Measurements from ENCODE around the gene PIF1.
A peak's percentile ranks its signal among the peaks of the same experiment; 100 is the strongest.

The PIF1 gene

DNA sequence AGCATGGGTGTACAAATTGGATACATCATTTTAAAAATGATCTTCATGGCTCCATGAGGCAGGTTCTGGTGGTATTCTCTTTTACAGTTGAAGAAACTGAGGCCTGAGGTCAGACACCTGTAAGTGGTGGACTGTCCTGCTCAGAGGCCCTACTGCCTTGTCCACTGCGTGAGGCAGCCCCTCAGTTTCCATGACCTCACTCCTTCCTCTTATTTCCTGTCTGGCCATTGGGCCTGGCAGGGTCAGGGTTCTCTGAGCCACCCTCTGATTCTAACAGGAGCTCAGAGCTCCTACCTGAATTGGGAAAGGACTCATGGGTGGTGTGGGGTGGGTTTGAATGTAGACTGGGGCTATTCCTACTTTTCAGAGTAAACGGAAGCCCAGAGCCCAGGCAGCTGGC, 33.8 kb upstream of the PIF1 start:
- no peaks in the 10 kb centered on the region for H3K27me3 ChIP-seq (ENCODE audit: control insufficient read depth in 1 of 2, insufficient read depth in 2 of 2, low read length in 2 of 2)
- no peak overlapping the region for H3K27ac ChIP-seq (ENCODE audit: low read depth, low read length)
- H3K4me1 ChIP-seq (ENCODE audit: control insufficient read depth in 1 of 2, insufficient read depth in 2 of 2, low read length in 2 of 2) = peaks cover 34 to 41% of the 10 kb centered on the region in 2 donors
- H3K9ac ChIP-seq (ENCODE audit: low read depth in 1 of 2, low read length in 2 of 2) = no peak overlapping the region
- H3K9me3 ChIP-seq (ENCODE audit: control insufficient read depth in 1 of 2, low read length in 2 of 2) = no peaks in the 10 kb centered on the region
- H3K4me3 ChIP-seq (ENCODE audit: low read depth in 1 of 2, low read length in 2 of 2) = no peak overlapping the region
- peaks cover 18 to 37% of the 10 kb centered on the region in 2 donors for H3K36me3 ChIP-seq (ENCODE audit: control insufficient read depth in 1 of 2, insufficient read depth in 2 of 2, low read length in 2 of 2)

DNA sequence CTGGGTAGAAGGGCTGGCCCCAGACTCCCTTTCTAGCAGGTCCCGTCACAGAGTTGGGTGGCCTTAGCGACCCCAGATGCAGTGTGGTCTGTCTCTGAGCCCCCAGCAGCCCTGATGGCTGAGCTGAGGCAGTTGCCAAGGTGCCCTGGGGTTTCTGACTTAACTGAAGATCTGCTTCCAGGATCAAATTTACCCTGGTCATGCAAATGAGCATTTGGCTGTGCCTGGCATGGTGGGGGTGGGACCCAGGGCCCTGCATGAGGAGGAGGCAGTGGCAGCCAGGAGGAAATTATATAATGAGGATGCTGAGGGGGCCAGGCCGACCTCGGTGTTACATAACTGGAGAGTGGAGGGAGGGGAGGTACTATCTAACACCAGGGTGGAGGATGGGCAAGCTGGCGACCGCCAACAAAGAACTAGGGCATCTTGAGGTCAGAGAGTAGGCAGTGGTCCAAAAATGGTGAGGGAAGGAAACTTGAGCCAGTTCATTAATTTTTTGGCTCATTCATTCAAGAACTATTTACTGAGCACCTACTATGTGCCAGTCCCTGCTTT, 32.7 kb upstream of the PIF1 start:
- Histone ChIP-seq H3K9me3 (ENCODE audit: control insufficient read depth in 1 of 2, low read length in 2 of 2) (no peaks in the 10 kb centered on the region), H3K9ac (ENCODE audit: low read depth in 1 of 2, low read length in 2 of 2) (no peak overlapping the region), H3K4me3 (ENCODE audit: low read depth in 1 of 2, low read length in 2 of 2) (no peak overlapping the region), H3K36me3 (ENCODE audit: control insufficient read depth in 1 of 2, insufficient read depth in 2 of 2, low read length in 2 of 2) (peaks cover 18 to 39% of the 10 kb centered on the region in 2 donors), H3K27me3 (ENCODE audit: control insufficient read depth in 1 of 2, insufficient read depth in 2 of 2, low read length in 2 of 2) (no peaks in the 10 kb centered on the region), H3K4me1 (ENCODE audit: control insufficient read depth in 1 of 2, insufficient read depth in 2 of 2, low read length in 2 of 2) (peaks cover 34 to 47% of the 10 kb centered on the region in 2 donors), H3K27ac (ENCODE audit: low read depth, low read length) (no peak overlapping the region)

GRCh38 chr15:64857421-64857820, 32.0 kb upstream of the PIF1 start:
- Histone ChIP-seq H3K9me3 (ENCODE audit: control insufficient read depth in 1 of 2, low read length in 2 of 2) (no peaks in the 10 kb centered on the region), H3K27me3 (ENCODE audit: control insufficient read depth in 1 of 2, insufficient read depth in 2 of 2, low read length in 2 of 2) (no peaks in the 10 kb centered on the region), H3K9ac (ENCODE audit: low read depth in 1 of 2, low read length in 2 of 2) (no peak overlapping the region), H3K27ac (ENCODE audit: low read depth, low read length) (peak overlapping the region; percentile 57), H3K4me1 (ENCODE audit: control insufficient read depth in 1 of 2, insufficient read depth in 2 of 2, low read length in 2 of 2) (peaks cover 35 to 47% of the 10 kb centered on the region in 2 donors), H3K4me3 (ENCODE audit: low read depth in 1 of 2, low read length in 2 of 2) (no peak overlapping the region), H3K36me3 (ENCODE audit: control insufficient read depth in 1 of 2, insufficient read depth in 2 of 2, low read length in 2 of 2) (peaks cover 18 to 39% of the 10 kb centered on the region in 2 donors)

DNA sequence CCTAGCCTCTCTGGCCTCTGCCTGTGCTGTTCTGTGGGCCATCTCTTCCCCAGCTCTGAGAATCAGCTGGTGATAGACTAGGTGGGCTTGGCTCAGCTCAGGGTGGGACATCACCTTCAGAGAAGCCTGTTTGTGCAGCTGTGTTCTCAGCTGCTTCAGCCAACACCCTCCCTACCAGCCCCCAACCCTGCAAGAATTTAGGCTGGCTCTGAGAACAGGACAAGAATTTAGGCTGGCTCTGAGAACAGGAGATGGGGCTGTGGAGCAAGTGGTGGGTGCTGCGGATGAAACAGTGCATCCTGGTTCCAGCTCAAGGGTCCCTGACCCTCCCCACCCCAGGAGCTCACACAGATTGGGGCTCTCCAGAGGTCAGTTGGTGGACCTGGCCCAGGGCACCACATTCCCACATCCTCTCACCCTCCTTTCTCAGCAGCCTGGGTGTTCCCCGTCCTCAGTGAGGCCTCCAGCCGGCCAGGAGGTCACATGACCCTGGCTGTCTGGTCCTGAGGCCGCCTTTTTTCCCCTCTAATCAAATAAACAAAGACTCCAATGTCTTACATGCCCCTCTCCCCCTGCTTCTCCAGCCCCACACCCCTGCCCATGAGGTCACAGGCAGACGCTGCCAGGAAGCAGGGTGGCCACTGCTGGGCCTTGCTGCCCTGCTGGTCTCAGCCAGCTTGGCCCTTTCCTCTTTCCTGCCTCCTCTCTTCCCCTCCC, 31.1 kb upstream of the PIF1 start:
- H3K27me3 ChIP-seq (ENCODE audit: control insufficient read depth in 1 of 2, insufficient read depth in 2 of 2, low read length in 2 of 2) = no peaks in the 10 kb centered on the region
- no peaks in the 10 kb centered on the region for H3K9me3 ChIP-seq (ENCODE audit: control insufficient read depth in 1 of 2, low read length in 2 of 2)
- H3K9ac ChIP-seq (ENCODE audit: low read depth in 1 of 2, low read length in 2 of 2) = peak overlapping the region in 1 of 2 donors; percentile 6
- H3K4me1 ChIP-seq (ENCODE audit: control insufficient read depth in 1 of 2, insufficient read depth in 2 of 2, low read length in 2 of 2) = peaks cover 42 to 51% of the 10 kb centered on the region in 2 donors
- H3K27ac ChIP-seq (ENCODE audit: low read depth, low read length) = peak overlapping the region; percentile 57
- H3K4me3 ChIP-seq (ENCODE audit: low read depth in 1 of 2, low read length in 2 of 2) = no peak overlapping the region
- H3K36me3 ChIP-seq (ENCODE audit: control insufficient read depth in 1 of 2, insufficient read depth in 2 of 2, low read length in 2 of 2) = peaks cover 15 to 34% of the 10 kb centered on the region in 2 donors

DNA sequence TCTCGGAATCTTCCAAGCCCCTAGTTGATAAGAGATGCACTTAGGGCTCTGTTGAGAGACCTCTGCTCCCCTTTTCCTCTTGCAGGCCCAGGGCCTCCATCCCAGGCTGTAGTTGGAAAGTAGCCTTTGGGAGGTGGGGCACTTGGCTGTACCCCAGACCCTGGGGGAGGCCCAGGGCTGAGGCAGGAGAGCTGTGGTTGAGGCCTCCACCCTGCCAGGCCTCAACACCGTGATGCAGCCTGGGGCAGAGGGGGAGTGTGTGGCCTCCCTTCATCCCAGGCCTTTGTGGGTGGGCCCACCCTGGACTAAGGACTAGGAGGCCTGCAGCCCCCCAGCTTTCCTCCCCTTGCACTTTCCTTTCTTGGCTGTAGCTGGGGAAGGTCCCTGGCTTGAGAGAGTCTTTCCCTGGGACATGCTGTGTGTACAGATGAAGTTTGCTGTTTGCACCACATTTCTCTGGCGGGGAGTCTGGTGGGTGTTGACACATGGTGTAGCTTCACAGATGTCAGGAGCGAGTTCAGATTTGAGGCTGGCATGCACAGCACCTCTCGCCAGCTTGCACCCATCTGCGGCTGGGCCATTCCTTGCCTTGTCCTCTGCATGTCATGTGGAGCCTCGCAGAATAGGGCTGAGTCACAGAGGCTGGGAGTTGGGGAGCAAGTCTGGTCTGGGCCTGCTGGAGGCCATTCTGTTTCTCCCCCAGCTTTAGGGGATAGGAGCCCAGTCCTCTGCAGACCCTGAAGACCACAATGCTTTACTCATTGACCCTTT, 29.9 kb upstream of the PIF1 start:
- no peaks in the 10 kb centered on the region for H3K27me3 ChIP-seq (ENCODE audit: control insufficient read depth in 1 of 2, insufficient read depth in 2 of 2, low read length in 2 of 2)
- peaks cover 12 to 25% of the 10 kb centered on the region in 2 donors for H3K36me3 ChIP-seq (ENCODE audit: control insufficient read depth in 1 of 2, insufficient read depth in 2 of 2, low read length in 2 of 2)
- H3K27ac ChIP-seq (ENCODE audit: low read depth, low read length) = no peak overlapping the region
- H3K4me3 ChIP-seq (ENCODE audit: low read depth in 1 of 2, low read length in 2 of 2) = no peak overlapping the region
- no peaks in the 10 kb centered on the region for H3K9me3 ChIP-seq (ENCODE audit: control insufficient read depth in 1 of 2, low read length in 2 of 2)
- peaks cover 50 to 61% of the 10 kb centered on the region in 2 donors for H3K4me1 ChIP-seq (ENCODE audit: control insufficient read depth in 1 of 2, insufficient read depth in 2 of 2, low read length in 2 of 2)
- peak overlapping the region in 1 of 2 donors; percentile 2 for H3K9ac ChIP-seq (ENCODE audit: low read depth in 1 of 2, low read length in 2 of 2)

GRCh38 chr15:64854526-64854925, 29.1 kb upstream of the PIF1 start:
- Histone ChIP-seq H3K9me3 (ENCODE audit: control insufficient read depth in 1 of 2, low read length in 2 of 2) (no peaks in the 10 kb centered on the region), H3K36me3 (ENCODE audit: control insufficient read depth in 1 of 2, insufficient read depth in 2 of 2, low read length in 2 of 2) (peaks cover 11 to 16% of the 10 kb centered on the region in 2 donors), H3K4me3 (ENCODE audit: low read depth in 1 of 2, low read length in 2 of 2) (no peak overlapping the region), H3K4me1 (ENCODE audit: control insufficient read depth in 1 of 2, insufficient read depth in 2 of 2, low read length in 2 of 2) (peaks cover 50 to 59% of the 10 kb centered on the region in 2 donors), H3K9ac (ENCODE audit: low read depth in 1 of 2, low read length in 2 of 2) (peak overlapping the region; percentile 2 to 14), H3K27me3 (ENCODE audit: control insufficient read depth in 1 of 2, insufficient read depth in 2 of 2, low read length in 2 of 2) (no peaks in the 10 kb centered on the region), H3K27ac (ENCODE audit: low read depth, low read length) (no peak overlapping the region)

GRCh38 chr15:64854041-64854440, 28.6 kb upstream of the PIF1 start:
- Histone ChIP-seq H3K9ac (ENCODE audit: low read depth in 1 of 2, low read length in 2 of 2) (no peak overlapping the region), H3K4me1 (ENCODE audit: control insufficient read depth in 1 of 2, insufficient read depth in 2 of 2, low read length in 2 of 2) (peaks cover 46 to 54% of the 10 kb centered on the region in 2 donors), H3K4me3 (ENCODE audit: low read depth in 1 of 2, low read length in 2 of 2) (no peak overlapping the region)

DNA sequence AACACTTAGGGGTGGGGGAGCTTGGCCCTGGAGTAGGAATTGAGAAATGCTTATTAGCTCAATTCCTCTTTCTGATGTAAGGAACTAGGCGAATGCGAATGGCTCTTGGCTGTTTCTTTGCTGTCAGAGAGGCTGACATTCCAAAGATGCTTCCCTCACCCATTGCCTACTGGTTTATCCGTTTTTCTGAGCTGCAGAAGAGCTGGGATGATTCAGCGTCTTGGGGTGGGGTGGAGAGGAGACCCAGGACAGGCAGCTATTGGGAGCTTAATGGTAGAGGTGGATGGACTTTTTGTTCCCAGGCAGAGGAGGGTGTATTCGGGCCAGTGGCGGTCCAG, 26.0 kb upstream of the PIF1 start:
- Histone ChIP-seq H3K9me3 (ENCODE audit: control insufficient read depth in 1 of 2, low read length in 2 of 2) (no peaks in the 10 kb centered on the region), H3K36me3 (ENCODE audit: control insufficient read depth in 1 of 2, insufficient read depth in 2 of 2, low read length in 2 of 2) (peaks cover 11 to 16% of the 10 kb centered on the region in 2 donors), H3K27me3 (ENCODE audit: control insufficient read depth in 1 of 2, insufficient read depth in 2 of 2, low read length in 2 of 2) (no peaks in the 10 kb centered on the region), H3K27ac (ENCODE audit: low read depth, low read length) (no peak overlapping the region), H3K9ac (ENCODE audit: low read depth in 1 of 2, low read length in 2 of 2) (peak overlapping the region in 1 of 2 donors; percentile 26), H3K4me3 (ENCODE audit: low read depth in 1 of 2, low read length in 2 of 2) (no peak overlapping the region), H3K4me1 (ENCODE audit: control insufficient read depth in 1 of 2, insufficient read depth in 2 of 2, low read length in 2 of 2) (peaks cover 29 to 44% of the 10 kb centered on the region in 2 donors)

More at GRCh38 chr15:64854041-64854440, 28.6 kb upstream of the PIF1 start:
- Histone ChIP-seq H3K36me3 (ENCODE audit: control insufficient read depth in 1 of 2, insufficient read depth in 2 of 2, low read length in 2 of 2) (peaks cover 11 to 16% of the 10 kb centered on the region in 2 donors), H3K27ac (ENCODE audit: low read depth, low read length) (no peak overlapping the region), H3K9me3 (ENCODE audit: control insufficient read depth in 1 of 2, low read length in 2 of 2) (no peaks in the 10 kb centered on the region), H3K27me3 (ENCODE audit: control insufficient read depth in 1 of 2, insufficient read depth in 2 of 2, low read length in 2 of 2) (no peaks in the 10 kb centered on the region)

DNA sequence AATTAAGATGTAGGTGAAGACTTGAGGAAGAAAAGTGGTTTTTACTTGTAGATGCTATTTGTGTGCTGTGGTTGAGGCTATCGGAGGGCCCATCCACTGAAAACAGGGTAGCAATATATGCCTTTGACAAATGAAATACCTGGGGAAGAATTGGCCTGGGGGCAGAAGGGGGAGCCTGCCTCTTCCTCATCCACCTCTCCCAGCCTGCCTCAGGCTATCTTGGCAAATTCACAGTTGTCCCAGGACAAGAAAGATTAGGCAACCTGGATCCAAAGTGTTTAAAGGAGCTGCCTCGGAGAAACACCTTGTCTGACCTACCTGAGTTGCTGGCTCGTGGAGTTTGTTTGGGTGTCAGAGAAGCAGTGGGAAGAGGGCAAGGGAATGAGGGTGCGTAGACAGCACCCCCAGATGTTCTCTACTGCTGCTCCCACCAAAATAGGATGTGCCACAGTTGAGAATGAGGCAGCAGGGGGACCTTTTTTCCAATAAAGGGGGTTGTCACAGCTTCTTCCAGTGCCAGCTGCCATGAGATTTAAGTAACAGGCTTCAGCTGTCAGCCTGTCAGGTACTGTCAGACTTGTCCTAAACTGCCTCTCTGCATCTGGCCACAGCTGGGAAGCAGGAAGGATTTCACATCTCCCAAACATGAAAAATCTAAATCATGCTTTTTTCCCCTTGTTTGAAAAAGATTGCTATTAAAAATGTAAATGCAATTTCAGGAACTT, 25.5 kb upstream of the PIF1 start:
- Histone ChIP-seq H3K4me1 (ENCODE audit: control insufficient read depth in 1 of 2, insufficient read depth in 2 of 2, low read length in 2 of 2) (peaks cover 25 to 44% of the 10 kb centered on the region in 2 donors), H3K9ac (ENCODE audit: low read depth in 1 of 2, low read length in 2 of 2) (no peak overlapping the region), H3K4me3 (ENCODE audit: low read depth in 1 of 2, low read length in 2 of 2) (no peak overlapping the region), H3K36me3 (ENCODE audit: control insufficient read depth in 1 of 2, insufficient read depth in 2 of 2, low read length in 2 of 2) (peaks cover 11 to 16% of the 10 kb centered on the region in 2 donors), H3K9me3 (ENCODE audit: control insufficient read depth in 1 of 2, low read length in 2 of 2) (no peaks in the 10 kb centered on the region), H3K27me3 (ENCODE audit: control insufficient read depth in 1 of 2, insufficient read depth in 2 of 2, low read length in 2 of 2) (no peaks in the 10 kb centered on the region), H3K27ac (ENCODE audit: low read depth, low read length) (peak overlapping the region; percentile 73)
